Hepatocyte (in vitro differentiated cells): Measurements from ENCODE around the gene EVI5L.
"Not testable (repeated sequence)": the region's sequence is repeated elsewhere in the genome, so short reads cannot be mapped to it uniquely, and the experiment has no call there.

ENCODE experiments used
- CTCF ChIP-seq: fragments of 200-600 bp; sonication (generic); IDR thresholded peaks from 2 replicates; pipeline ENCODE4 v1.5.1; 2016; ENCODE audit warnings: antibody characterized with exemption, mild to moderate bottlenecking; ENCODE audit not compliant: poor library complexity
- EZH2 ChIP-seq: fragments of 200-600 bp; sonication (generic); IDR thresholded peaks from 2 replicates; pipeline ENCODE4 v1.6.1; 2016; ENCODE audit warnings: antibody characterized with exemption, mild to moderate bottlenecking, borderline replicate concordance

GRCh38 chr19:7792701-7793100 is 37.3 kb upstream of the EVI5L start:
- TF ChIP-seq EZH2, CTCF: not testable (repeated sequence)
